Activated CD4-positive, alpha-beta T cell treated with anti-CD3 and anti-CD28 coated beads, Interleukin-2, Interleukin-6, amounts not matched to agents 100 ng/mL and 50 ng/mL, durations not matched to agents 16 hours and 8 hours (primary cell): ENCODE measurements around the gene NR1D2.
"Not testable (repeated sequence)": the region's sequence is repeated elsewhere in the genome, so short reads cannot be mapped to it uniquely, and the experiment has no call there.

ENCODE experiments used
- DNase-seq: peaks from one replicate; pipeline ENCODE4 v3.0.0-alpha.2; 2020

The NR1D2 gene

DNA sequence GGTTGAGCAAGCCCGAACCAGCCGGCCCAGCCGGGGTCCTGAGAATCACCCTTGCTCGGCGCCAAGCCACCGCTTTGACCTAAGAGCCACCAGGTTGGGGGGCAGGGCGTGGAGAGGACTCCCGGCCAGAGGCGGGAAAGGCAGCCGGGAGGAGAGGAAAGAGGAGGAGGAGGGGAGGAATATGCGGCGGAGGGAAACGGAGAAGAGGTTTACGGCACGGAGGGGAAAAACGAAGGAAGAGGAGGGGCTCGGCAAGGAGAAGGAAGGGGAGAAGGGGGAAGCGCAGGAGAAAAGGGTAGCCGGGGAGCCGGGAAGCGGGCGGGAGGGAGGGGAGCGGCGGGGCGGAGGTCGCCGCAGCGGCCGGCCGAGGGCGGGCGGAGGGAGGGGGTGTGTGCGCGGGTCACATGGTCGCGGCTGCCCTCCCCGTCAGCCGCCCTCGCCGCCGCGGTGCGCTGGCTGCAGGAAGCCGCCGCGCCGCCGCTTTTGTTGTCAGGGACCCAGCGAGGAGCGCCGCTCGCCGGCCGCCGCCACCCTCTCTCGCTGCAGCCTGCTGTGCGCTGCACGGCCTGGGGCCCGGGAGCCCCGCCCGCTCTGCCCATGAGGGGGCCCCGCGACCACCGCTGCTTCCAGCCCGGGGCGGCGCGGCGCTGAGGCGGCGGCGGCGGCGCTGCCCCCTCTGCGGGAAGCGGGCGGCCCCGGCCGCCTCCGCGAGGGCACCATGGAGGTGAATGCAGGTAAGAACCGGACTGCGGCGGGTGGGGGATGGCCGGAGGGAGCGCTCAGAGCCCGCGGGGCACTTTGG, at the start of gene NR1D2:
Gene NR1D2, plus strand, starts transcription at position 426 of the 802 bp plus-strand sequence. Its CDS starts 293 bp downstream, at position 719.
- peak; percentile 81 for DNase-seq

DNA sequence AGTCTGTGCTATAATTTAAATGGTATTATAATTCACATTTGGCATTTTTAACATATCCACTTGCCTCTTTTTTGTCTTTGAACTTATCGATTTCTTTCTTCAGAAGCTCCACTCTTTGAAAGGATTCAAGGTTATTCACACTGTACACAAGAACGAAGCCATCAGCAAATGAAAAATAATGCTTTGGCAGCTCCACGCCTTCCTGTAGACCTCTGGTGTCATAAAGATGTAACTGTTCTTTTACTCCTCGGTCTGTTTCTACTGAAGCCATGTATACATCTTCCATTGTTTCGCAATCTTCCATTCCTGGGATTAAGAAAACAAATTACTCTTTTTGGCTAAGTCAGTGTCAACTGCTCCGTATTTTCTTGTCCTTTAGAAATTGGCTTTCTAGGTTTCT, 44.3 kb upstream of the NR1D2 start:
- DNase-seq = no peak

DNA sequence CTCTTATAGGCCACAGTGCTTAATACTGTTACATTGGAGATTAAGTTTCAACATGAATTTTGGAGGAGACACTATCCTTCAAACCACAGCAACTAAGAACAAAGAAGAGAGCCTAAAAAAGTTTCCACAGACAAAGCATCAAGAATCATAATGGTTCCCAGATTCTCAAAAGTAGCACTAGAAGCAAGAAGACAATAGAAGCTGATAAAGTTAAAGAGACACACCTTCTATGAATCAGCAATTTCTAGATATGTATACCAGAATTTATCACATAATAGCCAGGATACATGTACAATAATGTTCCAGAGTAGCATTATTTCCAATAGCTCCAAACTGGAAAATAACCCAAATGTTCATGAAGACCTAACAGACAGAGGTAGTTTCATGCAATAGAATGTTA, 40.5 kb upstream of the NR1D2 start:
- no peak for DNase-seq

- DNase-seq = no peak
Measured at GRCh38 chr3:23909341-23909740, 35.7 kb upstream of the NR1D2 start.

GRCh38 chr3:23911397-23911796, 33.7 kb upstream of the NR1D2 start:
- no peak for DNase-seq

DNA sequence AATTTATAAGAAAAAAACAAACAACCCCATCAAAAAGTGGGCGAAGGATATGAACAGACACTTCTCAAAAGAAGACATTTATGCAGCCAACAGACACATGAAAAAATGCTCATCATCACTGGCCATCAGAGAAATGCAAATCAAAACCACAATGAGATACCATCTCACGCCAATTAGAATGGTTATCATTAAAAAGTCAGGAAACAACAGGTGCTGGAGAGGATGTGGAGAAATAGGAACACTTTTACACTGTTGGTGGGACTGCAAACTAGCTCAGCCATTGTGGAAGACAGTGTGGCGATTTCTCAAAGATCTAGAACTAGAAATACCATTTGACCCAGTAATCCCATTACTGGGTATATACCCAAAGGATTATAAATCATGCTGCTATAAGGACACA, 32.8 kb upstream of the NR1D2 start:
- not testable (repeated sequence) for DNase-seq

DNA sequence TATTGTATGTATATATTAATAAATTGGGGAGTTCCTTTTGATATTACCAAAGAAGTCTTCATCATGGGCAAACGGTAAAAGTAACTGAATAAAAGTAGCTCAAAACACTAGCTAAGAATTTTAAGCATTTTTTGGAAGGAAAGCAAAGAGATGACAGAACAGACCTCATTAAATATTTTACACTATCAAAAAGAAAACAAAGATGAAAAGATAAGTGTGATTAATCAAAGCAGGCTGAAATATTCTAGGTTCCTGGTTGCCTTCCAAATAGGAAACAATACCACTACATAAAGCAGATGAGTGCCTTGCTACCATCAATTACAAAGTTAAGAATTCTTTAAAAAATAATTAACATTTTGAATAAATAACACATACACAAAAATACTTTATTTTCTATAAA, 31.9 kb upstream of the NR1D2 start:
- DNase-seq = no peak

DNA sequence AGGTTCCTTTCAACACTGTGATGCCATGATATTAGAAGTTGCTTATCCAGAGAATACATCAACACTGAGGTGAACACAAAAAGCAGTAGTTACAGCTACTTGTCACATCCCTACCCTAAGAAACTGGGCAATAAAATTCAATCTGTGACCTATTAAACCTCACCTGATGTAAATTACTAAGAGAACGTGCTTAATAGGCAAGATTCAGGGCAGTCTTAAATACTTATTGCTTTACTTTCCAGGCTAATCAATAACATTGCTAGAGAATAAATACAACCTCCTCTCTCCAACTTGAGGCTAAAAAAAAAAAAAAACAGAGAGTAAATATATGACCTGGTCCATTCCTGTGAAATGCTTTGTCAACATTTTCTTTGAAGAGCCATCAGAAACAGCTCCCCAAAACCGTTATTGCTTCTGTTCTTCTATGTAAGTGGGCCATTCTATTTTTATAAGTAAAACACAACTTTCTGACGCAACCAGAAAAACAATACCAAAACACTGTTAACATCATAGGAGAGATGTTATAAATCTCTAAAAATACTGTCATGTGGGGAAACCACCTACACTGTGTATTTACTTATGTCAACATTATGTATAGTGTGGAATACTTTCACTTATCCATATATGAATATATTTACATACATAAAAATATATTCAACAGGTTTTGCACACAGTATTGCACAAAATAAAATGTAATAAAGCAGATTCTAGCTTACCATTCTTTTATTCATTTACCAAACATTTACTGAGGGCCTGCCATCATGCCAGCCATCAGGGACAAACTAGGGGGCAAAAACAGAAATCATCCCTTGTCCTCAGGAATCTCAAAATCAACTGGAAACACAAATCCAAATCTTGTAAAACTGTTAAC, 31.0 kb upstream of the NR1D2 start:
- DNase-seq = no peak

GRCh38 chr3:23915537-23916108, 29.5 kb upstream of the NR1D2 start:
- DNase-seq = no peak

DNA sequence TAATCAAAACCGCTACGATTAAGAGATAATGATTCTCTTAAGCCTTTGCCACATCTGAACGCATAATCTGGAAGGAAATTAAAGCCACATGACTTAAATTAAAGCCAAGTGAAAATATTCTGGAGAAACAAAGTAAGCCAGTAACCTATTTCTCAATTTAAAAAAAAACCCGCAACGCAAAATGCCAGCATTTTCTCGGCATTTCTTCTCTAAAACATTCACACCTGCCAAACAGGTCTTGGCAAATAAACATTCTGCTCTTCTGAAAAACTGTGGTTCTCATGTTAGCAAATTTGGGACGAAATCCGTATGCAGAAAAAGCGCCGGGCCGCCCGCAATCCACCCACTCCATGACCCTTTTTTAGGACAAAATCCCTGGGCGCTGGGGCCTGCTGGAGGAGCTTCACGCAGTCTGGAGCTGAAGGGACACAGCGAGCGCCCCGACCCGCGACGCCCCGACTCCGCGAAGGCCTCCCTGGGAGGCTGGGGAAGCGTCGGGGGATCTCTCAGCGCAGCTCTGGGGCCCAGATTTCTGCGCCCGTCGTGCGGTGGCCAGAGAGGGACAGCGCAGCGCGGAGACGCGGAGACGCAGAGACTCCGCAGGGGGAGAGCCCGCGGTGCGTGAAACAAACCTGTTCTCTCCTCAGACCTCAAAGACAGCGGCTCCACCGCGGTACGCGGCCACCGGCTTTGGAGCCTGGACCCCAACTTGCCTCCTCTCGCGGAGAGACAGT, 28.8 kb upstream of the NR1D2 start:
- no peak for DNase-seq

GRCh38 chr3:23916886-23917678, 28.0 kb upstream of the NR1D2 start, which contains the start of the genes NKIRAS1 and RPL15:
TSS of gene NKIRAS1 (minus strand) at chr3:23916990. CDS start at chr3:23910904, 6,086 bp downstream.
TSS of gene RPL15 (plus strand) at chr3:23917132. CDS start at chr3:23917860, 728 bp downstream.
- peak; percentile 98 for DNase-seq

GRCh38 chr3:23917679-23918303, 27.3 kb upstream of the NR1D2 start:
- DNase-seq = not testable (repeated sequence)

DNA sequence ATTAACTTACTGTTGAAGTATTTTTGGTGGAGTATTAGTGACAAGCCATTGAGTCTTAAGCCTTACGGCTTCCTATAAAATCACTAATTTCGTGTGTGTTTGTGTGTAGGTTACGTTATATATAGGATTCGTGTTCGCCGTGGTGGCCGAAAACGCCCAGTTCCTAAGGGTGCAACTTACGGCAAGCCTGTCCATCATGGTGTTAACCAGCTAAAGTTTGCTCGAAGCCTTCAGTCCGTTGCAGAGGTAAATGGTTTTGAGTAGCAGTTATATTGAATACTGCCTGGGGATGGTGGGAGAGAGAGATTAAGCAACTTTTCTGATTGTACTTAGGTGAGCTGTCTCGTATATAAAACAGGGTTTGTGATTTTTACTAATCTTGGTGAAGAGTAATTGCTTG, 26.8 kb upstream of the NR1D2 start:
- DNase-seq = not testable (repeated sequence)

DNA sequence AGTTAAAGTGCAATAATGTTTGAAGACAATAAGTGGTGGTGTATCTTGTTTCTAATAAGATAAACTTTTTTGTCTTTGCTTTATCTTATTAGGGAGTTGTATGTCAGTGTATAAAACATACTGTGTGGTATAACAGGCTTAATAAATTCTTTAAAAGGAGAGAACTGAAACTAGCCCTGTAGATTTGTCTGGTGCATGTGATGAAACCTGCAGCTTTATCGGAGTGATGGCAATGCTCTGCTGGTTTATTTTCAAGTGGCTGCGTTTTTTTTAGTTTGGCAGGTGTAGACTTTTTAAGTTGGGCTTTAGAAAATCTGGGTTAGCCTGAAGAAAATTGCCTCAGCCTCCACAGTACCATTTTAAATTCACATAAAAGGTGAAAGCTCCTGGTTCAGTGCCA, 25.5 kb upstream of the NR1D2 start:
- DNase-seq = no peak

DNA sequence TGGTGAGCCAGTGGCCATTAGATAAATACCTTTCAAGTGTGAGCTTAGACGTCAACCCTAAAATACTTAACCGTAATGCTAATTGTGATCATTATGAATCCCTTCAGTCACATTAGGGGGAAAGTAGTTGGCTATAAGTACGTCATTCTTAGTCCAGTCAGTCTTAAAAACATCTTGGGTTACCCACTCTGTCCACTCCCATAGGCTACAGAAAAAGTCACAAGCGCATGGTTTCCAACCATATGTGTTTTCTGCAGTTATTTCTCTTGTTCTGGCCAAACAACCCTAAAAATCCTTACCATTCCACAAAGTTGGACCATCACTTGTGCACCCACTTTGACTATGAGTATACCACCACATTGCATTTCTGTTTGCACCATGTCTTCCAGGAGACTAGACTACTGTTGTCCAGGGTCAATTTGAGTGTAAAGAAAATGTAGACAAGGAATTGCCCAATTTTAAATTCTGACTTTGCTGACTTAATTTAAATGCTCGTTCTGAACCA, 24.9 kb upstream of the NR1D2 start:
- DNase-seq = no peak

- no peak for DNase-seq
Measured at GRCh38 chr3:23921052-23921511, 24.0 kb upstream of the NR1D2 start.

DNA sequence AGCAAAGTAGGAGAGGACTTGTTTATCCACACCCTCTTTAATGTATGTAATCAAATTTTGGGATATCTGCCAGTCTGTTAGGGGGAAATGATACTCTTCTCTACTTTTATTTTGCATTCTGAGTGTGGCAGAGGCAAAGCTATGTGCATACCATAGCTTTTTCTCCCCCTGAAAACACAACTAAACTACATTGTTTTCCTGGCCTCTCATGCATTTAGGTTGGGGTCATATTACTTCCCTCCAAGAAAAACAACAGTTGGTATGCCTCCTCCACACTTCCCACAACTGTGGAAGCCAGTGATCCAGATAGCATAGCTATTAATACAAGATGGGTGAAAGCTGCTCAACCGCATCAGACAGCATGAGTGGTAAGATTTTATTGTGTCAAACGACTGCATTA, 21.3 kb upstream of the NR1D2 start:
- DNase-seq = no peak

DNA sequence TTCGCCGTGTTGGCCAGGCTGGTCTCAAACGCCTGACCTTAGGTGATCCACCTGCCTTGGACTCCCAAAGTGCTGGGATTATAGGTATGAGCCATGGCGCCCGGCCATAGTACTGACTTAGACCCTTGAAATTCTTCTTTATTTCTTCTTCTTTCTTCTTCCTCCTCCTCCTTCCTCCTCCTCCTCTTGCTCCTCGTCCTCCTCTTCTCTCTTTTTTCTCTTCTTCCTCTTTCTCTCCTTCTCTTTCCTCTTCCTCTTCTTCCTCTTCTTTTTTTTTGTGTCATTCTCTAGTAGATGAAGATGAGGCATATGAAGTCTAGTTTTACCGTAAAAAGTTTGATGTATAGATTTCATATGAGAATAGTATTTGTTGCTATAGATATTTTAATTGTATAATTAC, 18.8 kb upstream of the NR1D2 start:
- no peak for DNase-seq

DNA sequence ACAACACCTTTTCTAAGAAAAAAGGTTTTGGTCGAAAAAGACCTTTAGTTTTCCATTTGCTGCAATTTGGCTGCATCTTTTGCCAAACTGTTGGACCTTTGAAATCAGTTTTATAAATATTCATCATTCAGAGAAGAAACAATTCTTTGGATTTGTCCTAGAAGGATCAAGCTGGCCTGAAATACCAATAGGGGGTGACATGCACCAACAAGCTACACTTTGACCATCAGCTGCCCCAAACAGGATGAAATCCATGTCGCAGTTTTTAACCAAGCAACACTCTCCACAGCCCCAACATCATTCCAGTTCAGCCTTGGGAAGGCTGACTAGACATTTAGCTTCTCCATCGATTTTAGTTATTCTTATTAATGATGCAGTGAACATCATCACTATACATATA, 18.4 kb upstream of the NR1D2 start:
- DNase-seq = no peak

DNA sequence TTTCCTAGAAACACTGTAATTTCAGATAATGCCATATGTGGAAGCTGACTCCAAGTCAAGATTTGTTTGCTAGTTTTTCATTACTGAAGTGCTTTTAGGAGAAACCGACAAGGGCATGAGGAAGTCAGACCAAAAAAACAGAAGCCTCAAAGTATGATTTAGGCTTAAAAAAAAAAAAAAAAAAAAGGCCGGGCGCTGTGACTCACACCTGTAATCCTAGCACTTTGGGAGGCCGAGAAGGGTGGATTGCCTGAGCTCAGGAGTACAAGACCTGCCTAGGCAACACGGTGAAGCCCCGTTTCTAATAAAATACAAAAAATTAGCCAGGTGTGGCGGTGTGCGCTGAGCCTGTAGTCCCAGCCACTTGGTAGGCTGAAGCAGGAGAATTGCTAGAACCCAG, 16.6 kb upstream of the NR1D2 start:
- no peak for DNase-seq

GRCh38 chr3:23931597-23931996, 13.5 kb upstream of the NR1D2 start:
- no peak for DNase-seq
